Measurements from ENCODE around the gene MRPL21.
"Not testable (repeated sequence)": the region's sequence is repeated elsewhere in the genome, so short reads cannot be mapped to it uniquely, and the experiment has no call there.

Gene MRPL21

GRCh38 chr11:68908273-68908672 lies 4.6 kb upstream of the MRPL21 start:
- no peak for DNase-seq

DNA sequence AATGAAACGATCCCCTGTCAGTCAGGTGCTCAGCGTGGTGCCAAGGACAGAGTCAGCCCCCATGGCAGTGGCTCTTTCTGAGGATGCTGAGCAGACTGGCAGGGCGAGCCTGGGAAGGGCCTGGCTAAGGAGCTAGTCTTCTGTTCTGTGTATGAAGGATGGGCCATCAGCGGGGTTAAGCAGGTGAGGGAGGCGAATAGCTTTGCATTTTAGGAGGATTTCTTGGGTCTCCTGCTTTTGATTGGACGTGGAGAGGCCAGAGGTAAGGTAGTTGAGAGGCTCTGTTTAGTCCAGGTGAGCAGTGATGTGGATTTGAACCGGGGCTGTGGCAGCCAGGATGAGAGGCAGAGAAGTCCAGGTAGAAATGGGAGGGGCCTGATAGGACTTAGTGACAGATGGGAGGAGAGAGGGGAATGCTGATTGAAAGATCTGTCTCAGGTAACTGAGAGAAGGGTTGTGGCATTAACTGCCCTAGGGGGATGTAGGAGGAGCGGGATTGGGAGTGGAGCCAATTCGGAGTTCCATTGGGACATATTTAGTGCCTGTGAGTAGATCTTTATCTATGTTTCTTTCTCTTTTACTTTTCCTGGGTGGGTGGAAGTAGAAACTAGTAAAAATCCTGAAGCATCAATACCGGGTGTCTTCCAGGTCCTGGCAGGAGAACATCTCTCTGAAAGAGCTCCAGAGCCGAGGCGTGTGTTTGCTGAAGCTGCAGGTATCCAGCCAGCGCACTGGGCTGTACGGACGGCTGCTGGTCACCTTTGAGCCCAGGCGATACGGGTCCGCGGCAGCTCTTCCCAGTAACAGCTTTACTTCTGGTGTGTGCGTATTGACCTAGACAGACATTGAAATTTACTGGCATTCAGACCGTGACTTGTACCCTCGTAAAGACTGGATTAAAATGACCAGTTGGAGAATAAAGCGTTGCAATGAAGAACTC lies 2.1 kb upstream of the MRPL21 start:
- DNase-seq, result no peak

- peak; percentile 32 for DNase-seq
Observed at GRCh38 chr11:68904248-68904847, 716 bp upstream of the MRPL21 start.

DNA sequence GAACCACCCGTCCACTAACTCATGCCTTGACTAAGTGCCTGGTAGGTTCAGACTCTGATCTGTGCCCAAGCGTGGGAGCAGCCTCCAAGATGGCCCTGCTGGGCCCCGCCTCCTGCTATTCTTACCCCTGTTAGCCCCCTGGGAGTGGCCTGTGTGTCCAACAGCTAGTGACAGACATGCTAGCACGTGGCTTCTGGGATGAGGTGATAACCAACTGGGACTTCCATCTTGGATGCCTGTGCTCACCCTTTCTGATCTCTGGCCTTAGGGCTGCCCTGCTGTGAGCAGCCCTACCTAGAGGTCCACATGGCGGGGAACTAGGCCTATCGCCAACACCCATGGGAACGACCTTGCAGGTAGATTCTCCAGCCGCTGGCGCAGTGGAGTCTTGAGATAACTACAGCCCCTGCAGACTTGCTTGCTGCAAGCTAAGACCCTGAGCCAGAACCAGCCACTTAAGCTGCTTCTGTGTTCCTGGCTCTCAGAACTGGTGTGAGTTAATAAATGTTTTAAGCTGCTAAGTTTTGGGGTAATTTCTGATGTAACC lies 2.7 kb downstream of the MRPL21 start:
- no peak for DNase-seq

DNA sequence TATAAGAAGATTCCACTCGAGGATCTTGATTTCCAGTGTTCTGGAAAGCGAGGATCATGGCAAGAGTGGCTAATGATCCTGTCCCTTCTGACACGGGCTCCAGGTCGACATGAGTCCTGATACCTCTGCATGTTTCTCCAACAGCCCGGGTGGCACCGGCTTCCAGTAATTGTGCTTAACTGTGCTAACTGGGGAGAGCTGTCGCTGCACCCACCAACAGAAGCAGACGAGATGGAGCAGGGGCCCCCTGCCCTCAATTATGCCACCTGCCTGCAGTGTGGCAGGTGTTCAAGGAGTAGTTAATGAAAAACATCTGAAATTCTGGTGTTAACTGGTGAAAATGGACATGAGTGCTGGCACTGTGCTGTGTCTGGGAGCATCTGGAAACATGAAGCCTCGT lies 6.2 kb downstream of the MRPL21 start:
- no peak for DNase-seq

DNA sequence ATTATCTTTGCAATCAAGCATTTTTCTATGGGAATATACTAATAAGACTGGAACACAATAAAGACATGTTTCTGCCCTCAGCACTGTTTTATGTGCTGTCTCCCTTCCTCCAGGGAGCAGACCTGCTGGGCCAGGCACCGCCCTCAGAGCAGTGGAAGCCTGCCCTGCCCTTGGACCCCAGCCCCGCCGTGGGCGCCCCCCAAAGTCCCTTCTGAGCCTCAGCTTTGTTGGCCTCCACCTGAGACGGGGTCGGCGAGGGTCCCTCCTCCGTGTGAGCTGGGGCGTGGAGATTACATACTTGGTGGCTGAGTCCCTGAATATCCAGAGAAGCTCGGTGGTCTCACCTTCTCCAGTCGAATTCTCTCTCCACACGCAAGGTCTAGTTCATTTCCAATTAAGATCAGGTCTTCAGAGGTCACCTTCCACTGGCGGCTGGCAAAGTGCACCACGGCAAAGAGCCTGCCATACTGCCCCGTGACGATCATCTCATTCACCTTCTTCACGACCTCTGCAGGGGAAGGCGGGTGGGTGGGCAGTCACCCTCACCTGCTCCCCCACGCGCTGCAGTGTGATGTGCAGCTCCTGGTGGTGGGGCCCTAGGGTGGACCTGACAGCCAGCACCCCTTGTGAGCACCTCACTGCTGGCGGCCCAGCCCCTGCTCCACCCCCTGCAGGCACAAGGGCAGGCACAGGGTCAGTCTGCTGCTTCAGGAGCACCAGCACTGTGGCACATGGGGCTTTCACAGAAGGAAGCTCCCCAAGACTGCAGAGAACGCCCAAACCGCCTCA lies 7.3 kb downstream of the MRPL21 start:
- DNase-seq, result no peak

GRCh38 chr11:68893282-68893681 lies 10.3 kb downstream of the MRPL21 start:
- no peak for DNase-seq

DNA sequence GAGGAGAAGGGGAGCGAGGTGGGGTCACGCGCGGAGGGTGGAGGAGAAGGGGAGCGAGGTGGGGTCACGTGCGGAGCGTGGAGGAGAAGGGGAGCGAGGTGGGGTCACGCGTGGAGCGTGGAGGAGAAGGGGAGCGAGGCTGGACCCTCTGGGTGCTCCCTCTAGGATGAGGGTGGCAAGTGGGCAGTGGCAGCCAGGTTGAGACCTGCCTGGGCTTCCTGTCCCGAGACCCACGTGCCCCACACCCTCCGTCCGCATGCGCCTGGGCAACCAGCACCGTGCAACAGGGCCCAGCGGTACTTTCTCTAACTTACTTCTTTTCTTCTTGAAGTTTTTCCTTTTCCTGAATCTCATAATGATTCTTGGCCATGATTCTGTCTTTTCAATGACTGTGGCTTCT lies 11.1 kb downstream of the MRPL21 start:
- DNase-seq, result no peak

- DNase-seq, result no peak
Observed at GRCh38 chr11:68891351-68891948, 12.2 kb downstream of the MRPL21 start.

- DNase-seq, result peak; percentile 99
Observed at GRCh38 chr11:68890490-68891231, 13.0 kb downstream of the MRPL21 start.

DNA sequence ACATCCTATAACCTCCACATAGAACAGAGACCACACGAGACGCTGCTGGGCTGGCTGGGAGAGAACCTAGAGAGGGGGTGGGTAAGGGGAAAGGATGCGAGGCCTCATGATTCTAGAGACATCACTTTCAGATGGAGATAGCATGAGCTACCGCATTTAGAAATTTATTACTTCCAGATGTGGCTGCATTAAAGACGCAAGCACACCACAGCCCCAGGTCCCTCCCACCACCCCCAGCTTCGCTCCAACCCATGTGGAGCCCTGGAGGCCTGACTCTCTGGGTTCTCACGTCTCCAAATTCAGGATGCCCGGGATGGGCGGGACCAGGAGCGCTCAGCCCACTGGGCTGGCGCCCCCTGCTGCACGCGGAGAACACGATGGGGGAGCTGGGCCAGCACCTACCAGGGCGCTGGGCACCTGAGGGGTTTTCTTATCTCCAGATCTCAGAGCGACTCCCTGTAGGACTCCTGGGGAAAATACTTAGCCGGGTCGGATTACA lies 13.6 kb downstream of the MRPL21 start:
- DNase-seq, result peak; percentile 98

DNA sequence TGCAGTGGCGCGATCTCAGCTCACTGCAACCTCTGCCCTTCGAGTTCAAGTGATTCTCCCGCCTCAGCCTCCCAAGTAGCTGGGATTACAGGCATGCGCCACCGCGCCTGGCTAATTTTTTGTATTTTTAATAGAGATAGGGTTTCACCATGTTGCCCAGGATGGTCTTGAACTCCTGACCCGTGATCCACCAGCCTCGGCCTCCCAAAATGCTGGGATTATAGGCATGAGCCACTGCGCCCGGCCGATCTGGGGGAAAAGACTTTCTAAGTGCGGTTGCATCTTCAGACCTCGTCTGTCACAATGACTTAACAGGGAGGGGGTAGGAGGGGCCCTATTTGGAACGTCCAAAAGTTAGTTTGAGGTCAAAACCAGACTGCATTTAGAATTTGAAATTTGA lies 18.8 kb downstream of the MRPL21 start:
- DNase-seq, result not testable (repeated sequence)

GRCh38 chr11:68882391-68882790 lies 21.2 kb downstream of the MRPL21 start:
- no peak for DNase-seq

GRCh38 chr11:68881320-68881719 lies 22.3 kb downstream of the MRPL21 start:
- no peak for DNase-seq

DNA sequence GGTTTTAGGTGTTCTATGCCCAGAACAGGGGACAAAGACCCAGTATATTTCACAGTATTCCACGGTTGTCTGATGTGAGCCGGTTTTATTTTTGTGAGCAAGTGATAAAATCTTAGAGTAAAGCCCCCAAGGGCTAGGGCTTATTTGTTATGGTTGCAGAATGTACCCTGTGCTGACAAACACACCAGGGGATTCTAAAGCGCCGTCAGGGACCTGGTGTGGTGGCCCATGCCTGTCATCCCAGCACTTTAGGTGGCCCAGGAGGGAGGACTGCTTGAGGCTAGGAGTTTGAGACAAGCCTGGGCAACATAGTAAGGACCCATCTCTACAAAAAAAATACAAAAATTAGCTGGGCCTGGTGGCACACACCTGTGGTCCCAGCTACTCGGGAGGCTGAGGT lies 22.8 kb downstream of the MRPL21 start:
- no peak for DNase-seq

GRCh38 chr11:68878022-68878421 lies 25.6 kb downstream of the MRPL21 start:
- no peak for DNase-seq

GRCh38 chr11:68872216-68873003 lies 31.2 kb downstream of the MRPL21 start:
- DNase-seq, result peak; percentile 95

DNA sequence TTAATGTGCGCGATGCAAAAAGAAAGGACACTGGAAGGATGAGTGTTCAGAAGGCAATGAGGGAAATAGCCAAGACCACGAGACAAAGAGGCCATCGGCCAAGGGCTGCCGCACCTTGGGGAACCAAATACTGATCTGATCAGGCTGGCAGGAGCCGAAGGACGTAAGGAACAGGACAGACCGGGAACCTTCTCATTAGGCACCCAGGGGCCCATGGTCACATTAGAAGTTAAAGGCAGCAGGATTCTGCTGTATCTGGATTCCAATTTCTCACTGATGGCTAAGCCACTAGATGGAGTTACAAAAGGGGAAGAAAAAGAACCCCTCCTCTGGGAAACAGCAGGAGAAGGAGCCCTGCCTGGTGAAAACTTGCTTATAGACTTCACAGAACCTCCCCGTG lies 33.2 kb downstream of the MRPL21 start:
- no peak for DNase-seq

- no peak for DNase-seq
Observed at GRCh38 chr11:68868221-68868835, 35.3 kb downstream of the MRPL21 start.

GRCh38 chr11:68867066-68867465 lies 36.6 kb downstream of the MRPL21 start:
- no peak for DNase-seq

Data from fibroblast of skin of back (primary cell).